GM19395 (cell line): Measurements from ENCODE around the gene MLLT3.

Experiments used
- ATAC-seq: cut with Tn5 transposase; IDR thresholded peaks from one replicate; pipeline ENCODE4 v1.9.1; 2021; ENCODE audit warnings: mild to moderate bottlenecking, moderate library complexity; ENCODE audit not compliant: unreplicated experiment

MLLT3 gene

GRCh38 chr9:20630241-20630943 lies 8.1 kb upstream of the MLLT3 start:
- no peak for ATAC-seq

- ATAC-seq = no peak
Observed at GRCh38 chr9:20625003-20625349, 2.7 kb upstream of the MLLT3 start.

GRCh38 chr9:20624201-20625002 lies 2.1 kb upstream of the MLLT3 start:
- peak; percentile 25 for ATAC-seq

GRCh38 chr9:20623748-20624124 lies 1.4 kb upstream of the MLLT3 start:
- no peak for ATAC-seq

GRCh38 chr9:20623021-20623747 lies 885 bp upstream of the MLLT3 start:
- peak; percentile 15 for ATAC-seq

- ATAC-seq = peak; percentile 24
Observed at GRCh38 chr9:20621471-20622329, 599 bp downstream of the MLLT3 start.

- ATAC-seq = no peak
Observed at GRCh38 chr9:20620650-20621470, 1.4 kb downstream of the MLLT3 start.

- ATAC-seq = no peak
Observed at GRCh38 chr9:20619487-20620200, 2.7 kb downstream of the MLLT3 start.

GRCh38 chr9:20618361-20618802 lies 3.9 kb downstream of the MLLT3 start:
- ATAC-seq = no peak

GRCh38 chr9:20616808-20617207 lies 5.5 kb downstream of the MLLT3 start:
- no peak for ATAC-seq

GRCh38 chr9:20614602-20615216 lies 7.6 kb downstream of the MLLT3 start:
- ATAC-seq = no peak

GRCh38 chr9:20611691-20612287 lies 10.5 kb downstream of the MLLT3 start:
- ATAC-seq = no peak

- no peak for ATAC-seq
Observed at GRCh38 chr9:20610591-20610990, 11.7 kb downstream of the MLLT3 start.

- no peak for ATAC-seq
Observed at GRCh38 chr9:20608582-20608981, 13.7 kb downstream of the MLLT3 start.

- ATAC-seq = no peak
Observed at GRCh38 chr9:20606652-20607051, 15.6 kb downstream of the MLLT3 start.

- ATAC-seq = peak; percentile 85
Observed at GRCh38 chr9:20604562-20604961, 17.7 kb downstream of the MLLT3 start.

GRCh38 chr9:20603524-20604268 lies 18.6 kb downstream of the MLLT3 start:
- no peak for ATAC-seq

GRCh38 chr9:20601292-20601691 lies 21.0 kb downstream of the MLLT3 start:
- no peak for ATAC-seq
